BJ (cell line): ENCODE data around the gene NUP160. TPM values are rescaled to one million over a fixed set of nuclear protein-coding genes. Genes with fewer than 3 reads are reported as not detected.

Source experiments
- CTCF ChIA-PET: fragments of 350-600 bp; formaldehyde crosslinking; extraction: SDS; loops from one replicate; lab custom pipeline; 2021; ENCODE audit warnings: antibody characterized with exemption, inconsistent platforms; lab: Yijun Ruan, JAX
- POLR2A ChIA-PET: fragments of 300-600 bp; sonication (Branson Sonifier 250); formaldehyde crosslinking; extraction: SDS; loops from one replicate; lab custom pipeline; 2021; ENCODE audit warnings: antibody characterized with exemption; lab: Charles Lee
- DNase-seq: peaks from one replicate; pipeline ENCODE4 v3.0.0-alpha.2; 2011; ENCODE audit warnings: low read depth
- H3K27me3 ChIP-seq: 2 replicates; pipeline ENCODE4 v1.6.0; 2011; ENCODE audit warnings: low read length; ENCODE audit not compliant: control insufficient read depth, insufficient read depth
- H3K36me3 ChIP-seq: 2 replicates; pipeline ENCODE4 v1.5.1; 2011; ENCODE audit warnings: low read length; ENCODE audit not compliant: control insufficient read depth, insufficient read depth
- H3K4me3 ChIP-seq: 2 replicates; pipeline ENCODE4 v1.5.1; 2011; ENCODE audit warnings: low read depth, mild to moderate bottlenecking, control low read depth, low read length
- polyA plus RNA-seq: library from polyadenylated mRNA; depleted of rRNA; stranded (reverse); fragments of >200 nt; gene quantifications from 2 replicates; pipeline ENCODE4 v1.2.3, GENCODE V29; 2011
- TF ChIP-seq, protein P1 (sequence below): IDR thresholded peaks from 2 replicates; pipeline ENCODE4 v1.5.1; 2011; ENCODE audit warnings: low read depth, mild to moderate bottlenecking, control low read depth, inconsistent platforms, low read length, moderate library complexity; ENCODE audit not compliant: insufficient read depth

NUP160 gene
- polyA plus RNA-seq, 1 experiment, result 13.4 TPM

DNA sequence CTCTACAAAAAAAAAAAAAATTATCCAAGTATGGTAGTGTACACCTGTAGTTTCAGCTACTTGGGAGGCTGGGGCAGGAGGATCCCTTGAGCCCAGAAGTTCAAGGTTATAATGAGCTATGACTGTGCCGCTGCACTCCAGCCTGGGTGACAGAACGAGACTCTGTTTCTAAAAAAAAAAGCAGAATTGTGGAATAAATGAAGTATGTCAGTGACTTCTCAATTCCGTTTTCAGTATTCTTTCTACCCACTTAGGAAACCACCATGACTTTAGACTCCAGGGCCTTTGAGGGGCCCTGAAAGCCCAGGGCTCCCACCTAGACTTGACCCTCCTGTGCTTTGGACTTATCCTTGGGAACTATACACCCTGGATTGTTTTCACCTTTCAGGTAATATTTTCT, 6.5 kb upstream of the NUP160 start:
- no peaks in the 10 kb centered on the region for H3K36me3 ChIP-seq
- TF ChIP-seq, protein P1, sequence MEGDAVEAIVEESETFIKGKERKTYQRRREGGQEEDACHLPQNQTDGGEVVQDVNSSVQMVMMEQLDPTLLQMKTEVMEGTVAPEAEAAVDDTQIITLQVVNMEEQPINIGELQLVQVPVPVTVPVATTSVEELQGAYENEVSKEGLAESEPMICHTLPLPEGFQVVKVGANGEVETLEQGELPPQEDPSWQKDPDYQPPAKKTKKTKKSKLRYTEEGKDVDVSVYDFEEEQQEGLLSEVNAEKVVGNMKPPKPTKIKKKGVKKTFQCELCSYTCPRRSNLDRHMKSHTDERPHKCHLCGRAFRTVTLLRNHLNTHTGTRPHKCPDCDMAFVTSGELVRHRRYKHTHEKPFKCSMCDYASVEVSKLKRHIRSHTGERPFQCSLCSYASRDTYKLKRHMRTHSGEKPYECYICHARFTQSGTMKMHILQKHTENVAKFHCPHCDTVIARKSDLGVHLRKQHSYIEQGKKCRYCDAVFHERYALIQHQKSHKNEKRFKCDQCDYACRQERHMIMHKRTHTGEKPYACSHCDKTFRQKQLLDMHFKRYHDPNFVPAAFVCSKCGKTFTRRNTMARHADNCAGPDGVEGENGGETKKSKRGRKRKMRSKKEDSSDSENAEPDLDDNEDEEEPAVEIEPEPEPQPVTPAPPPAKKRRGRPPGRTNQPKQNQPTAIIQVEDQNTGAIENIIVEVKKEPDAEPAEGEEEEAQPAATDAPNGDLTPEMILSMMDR, result no peak
- CTCF ChIA-PET, result interaction anchor here (0.8 to 1.5 kb wide), 4 partner anchors 9 to 257 kb away, joined by 3 to 4 read pairs (median 3); no protein-coding TSS in a partner anchor
- H3K27me3 ChIP-seq, result no peaks in the 10 kb centered on the region
- no peak for DNase-seq
- H3K4me3 ChIP-seq, result no peak overlapping the region
- POLR2A ChIA-PET, result no interaction called here

GRCh38 chr11:47852053-47852452, 3.9 kb upstream of the NUP160 start:
- H3K36me3 ChIP-seq, result no peaks in the 10 kb centered on the region
- TF ChIP-seq, protein P1, result no peak
- no peak overlapping the region for H3K4me3 ChIP-seq
- ChIA-PET CTCF (no interaction called here), POLR2A (no interaction called here)
- H3K27me3 ChIP-seq, result no peaks in the 10 kb centered on the region
- DNase-seq, result no peak

DNA sequence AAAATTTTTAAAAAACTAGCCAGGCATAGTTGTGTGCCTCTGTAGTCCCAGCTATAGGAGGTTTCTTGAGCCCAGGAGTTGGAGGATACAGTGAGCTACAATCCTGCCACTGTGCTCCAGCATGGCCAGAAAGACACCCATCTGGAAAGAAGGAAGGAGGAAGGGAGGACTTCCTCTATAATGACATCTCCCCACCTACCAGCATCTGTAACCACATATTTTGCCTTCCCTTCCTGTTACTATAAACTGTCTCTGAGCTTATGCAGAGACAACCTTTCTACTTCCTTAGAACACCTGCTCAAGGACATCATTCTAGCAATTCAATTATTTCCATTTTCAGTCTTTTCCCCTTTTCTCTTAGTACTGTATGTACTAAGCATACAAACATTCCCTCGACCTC, 2.2 kb upstream of the NUP160 start:
- TF ChIP-seq, protein P1, result no peak

DNA sequence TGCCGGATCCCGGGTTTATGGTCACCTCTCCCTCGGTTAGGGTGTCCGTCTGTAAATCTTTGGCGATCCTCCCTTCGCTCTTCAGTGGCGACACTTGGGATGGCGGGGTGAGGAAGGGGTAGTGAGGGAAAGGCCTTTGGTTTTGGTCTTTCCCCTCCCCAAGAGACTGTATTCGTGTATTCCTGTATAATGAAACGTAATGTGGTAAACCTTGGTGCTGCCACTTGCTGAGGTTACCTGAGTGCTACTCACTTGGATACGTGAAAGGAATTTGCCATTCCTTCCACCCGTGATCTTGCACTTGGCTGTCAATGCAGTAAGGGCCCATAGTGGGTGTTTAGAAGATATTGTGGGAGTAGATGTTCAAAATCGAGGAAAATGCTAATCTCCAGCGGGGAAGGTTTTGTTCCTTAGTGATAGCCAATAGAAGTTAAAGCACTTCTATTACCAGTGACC, 578 bp upstream of the NUP160 start:
- Histone ChIP-seq H3K36me3 (no peaks in the 10 kb centered on the region), H3K4me3 (peak overlapping the region; percentile 78), H3K27me3 (no peaks in the 10 kb centered on the region)
- DNase-seq, result no peak
- POLR2A ChIA-PET, result no interaction called here
- TF ChIP-seq, protein P1, result no peak
- CTCF ChIA-PET, result no interaction called here

More for the DNA sequence above, 2.2 kb upstream of the NUP160 start:
- Histone ChIP-seq H3K36me3 (no peaks in the 10 kb centered on the region), H3K27me3 (no peaks in the 10 kb centered on the region), H3K4me3 (no peak overlapping the region)
- POLR2A ChIA-PET, result no interaction called here
- CTCF ChIA-PET, result interaction anchor here (1.0 kb wide), 1 partner anchor 84 kb away, joined by 3 read pairs; no protein-coding TSS in a partner anchor
- no peak for DNase-seq

DNA sequence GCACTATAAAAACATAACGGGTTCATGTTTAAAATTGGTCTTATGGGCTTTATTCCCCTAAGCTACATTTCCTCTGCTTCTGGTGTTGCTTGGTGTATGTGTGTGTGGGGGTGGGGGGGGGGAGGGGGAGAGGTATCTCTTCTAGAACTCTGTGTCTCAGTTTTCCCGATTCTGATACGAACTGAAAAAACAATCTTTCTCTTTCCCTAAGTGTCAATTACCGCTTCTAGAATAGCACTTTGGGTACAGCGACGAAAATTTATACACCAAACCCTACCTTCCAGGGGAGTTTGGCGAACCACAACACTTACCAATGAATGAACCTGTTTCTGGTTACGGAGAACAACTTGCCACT, 636 bp downstream of the NUP160 start:
- TF ChIP-seq, protein P1, result no peak
- peak overlapping the region; percentile 78 for H3K4me3 ChIP-seq
- CTCF ChIA-PET, result interaction anchor here (0.7 to 1.0 kb wide), 2 partner anchors 16 to 262 kb away, joined by 3 read pairs; no protein-coding TSS in a partner anchor
- no peak for DNase-seq
- POLR2A ChIA-PET, result interaction anchor here (0.6 kb wide), 1 partner anchor 14 kb away, joined by 3 read pairs; no protein-coding TSS in a partner anchor
- peaks cover 3% of the 10 kb centered on the region for H3K36me3 ChIP-seq
- H3K27me3 ChIP-seq, result no peaks in the 10 kb centered on the region
